K562 (cell line): ENCODE data around the gene HLA-DMB. TPM values are rescaled to one million over a fixed set of nuclear protein-coding genes. Genes with fewer than 3 reads are reported as not detected.
A peak's percentile ranks its signal among the peaks of the same experiment; 100 is the strongest.

Source experiments
- ATF1 ChIP-seq, 2 experiments: fragments of 450-650 bp in 1 of 2; IDR thresholded peaks; 2 replicates each; pipeline ENCODE4 v1.6.1; 2016; ENCODE audit warnings: missing compliant biosample characterization in 1 of 2, missing genetic modification characterization in 1 of 2
- BCOR ChIP-seq: fragments of 450-650 bp; IDR thresholded peaks from 2 replicates; pipeline ENCODE4 v1.6.1; 2016
- CBFA2T3 ChIP-seq: fragments of 450-650 bp; IDR thresholded peaks from 2 replicates; pipeline ENCODE4 v1.6.1; 2017
- FOS ChIP-seq: IDR thresholded peaks from 3 replicates; pipeline ENCODE4 v1.6.1; 2011; ENCODE audit not compliant: insufficient read length; ENCODE audit errors: extremely low read depth
- ILF3 ChIP-seq: fragments of 450-650 bp; IDR thresholded peaks from 2 replicates; pipeline ENCODE4 v1.6.1; 2018; ENCODE audit warnings: antibody characterized with exemption, mild to moderate bottlenecking, moderate library complexity, borderline replicate concordance
- KDM2B ChIP-seq: fragments of 250-450 bp; sonication (Bioruptor Pico); IDR thresholded peaks from 2 replicates; pipeline ENCODE4 v1.8.0; 2021; ENCODE audit warnings: mild to moderate bottlenecking, moderate library complexity
- MAFG ChIP-seq: fragments of 450-650 bp; conservative IDR thresholded peaks from 2 replicates; pipeline ENCODE4 v1.6.1; 2016; ENCODE audit warnings: missing genetic modification characterization, missing compliant biosample characterization
- PRPF4 ChIP-seq: fragments of 200-400 bp; formaldehyde crosslinking; IDR thresholded peaks from one replicate; pipeline ENCODE4 v1.6.1; 2017; ENCODE audit warnings: low read length, low read depth, mild to moderate bottlenecking; ENCODE audit not compliant: insufficient read depth, poor library complexity, severe bottlenecking
- RHOXF2B ChIP-seq: fragments of 250-450 bp; sonication (Bioruptor Pico); conservative IDR thresholded peaks from 2 replicates; pipeline ENCODE4 v1.5.1; 2021
- SPI1 ChIP-seq: IDR thresholded peaks from 2 replicates; pipeline ENCODE4 v1.6.1; 2011; ENCODE audit warnings: low read depth, low read length, control low read depth, borderline replicate concordance
- STAT5A ChIP-seq: IDR thresholded peaks from 2 replicates; pipeline ENCODE4 v1.6.1; 2012; ENCODE audit warnings: low read length, inconsistent platforms, borderline replicate concordance
- TEAD4 ChIP-seq, 2 experiments: sonication (generic) in 1 of 2; formaldehyde crosslinking in 1 of 2; IDR thresholded peaks; 2 replicates each; pipeline versions ENCODE4 v1.6.1 to v1.8.0; 2012 to 2022; ENCODE audit warnings: borderline replicate concordance in 1 of 2, inconsistent platforms in 1 of 2, low read length in 1 of 2, mild to moderate bottlenecking in 1 of 2, missing genetic modification reagents in 1 of 2
- TOE1 ChIP-seq, 2 experiments: fragments of 450-650 bp in 1 of 2; sonication (generic) in 1 of 2; formaldehyde crosslinking in 1 of 2; IDR thresholded peaks; 2 replicates each; pipeline versions ENCODE4 v1.7.1 to v1.8.0; 2016 to 2022; ENCODE audit warnings: borderline replicate concordance in 2 of 2, mild to moderate bottlenecking in 2 of 2, antibody characterized with exemption in 1 of 2, inconsistent platforms in 1 of 2, low read depth in 1 of 2, missing genetic modification reagents in 1 of 2, moderate library complexity in 1 of 2
- ZBTB7A ChIP-seq: IDR thresholded peaks from 2 replicates; pipeline ENCODE4 v1.6.1; 2011; ENCODE audit warnings: low read depth, mild to moderate bottlenecking, low read length, moderate library complexity, borderline replicate concordance; ENCODE audit not compliant: control insufficient read depth
- ZKSCAN1 ChIP-seq: fragments of 150-350 bp; IDR thresholded peaks from 2 replicates; pipeline ENCODE4 v1.6.1; 2016; ENCODE audit warnings: low read depth, low read length
- ZNF140 ChIP-seq: fragments of 250-450 bp; sonication (Bioruptor Pico); IDR thresholded peaks from 2 replicates; pipeline ENCODE4 v1.8.0; 2021; ENCODE audit warnings: moderate library complexity, mild to moderate bottlenecking, inconsistent platforms
- ZNF174 ChIP-seq: fragments of 250-450 bp; sonication (Bioruptor Pico); IDR thresholded peaks from 2 replicates; pipeline ENCODE4 v1.4.0; 2020; ENCODE audit warnings: mild to moderate bottlenecking
- ZNF197 ChIP-seq: fragments of 200-800 bp; sonication (Bioruptor generic); IDR thresholded peaks from 2 replicates; pipeline ENCODE4 v1.6.1; 2016; ENCODE audit warnings: low read depth, missing genetic modification characterization, missing compliant biosample characterization
- ZNF583 ChIP-seq: fragments of 250-450 bp; sonication (Bioruptor Pico); IDR thresholded peaks from 2 replicates; pipeline ENCODE4 v1.4.0; 2020
- ZNF764 ChIP-seq: fragments of 250-450 bp; sonication (Bioruptor Pico); IDR thresholded peaks from 2 replicates; pipeline ENCODE4 v1.4.0; 2020; ENCODE audit warnings: low read depth, mild to moderate bottlenecking, moderate library complexity
- ZNF780A ChIP-seq: fragments of 250-450 bp; sonication (Bioruptor Pico); IDR thresholded peaks from 2 replicates; pipeline ENCODE4 v1.5.0; 2021; ENCODE audit warnings: mild to moderate bottlenecking
- polyA plus RNA-seq, 8 experiments: library from polyadenylated mRNA; depleted of rRNA in 4 of 8; stranded (reverse) in 5 of 8; unstranded in 3 of 8; fragments of >200 nt; fragmentation: Nextera tagmentation in 2 of 8; fragmentation: Illumina TruSeq in 1 of 8; extraction: Ambion mirVana in 2 of 8; extraction: Trizol in 1 of 8; gene quantifications; 2 replicates each; pipeline versions ENCODE4 v1.2.1 to v1.2.3, GENCODE V29; 2011 to 2014; ENCODE audit warnings: inconsistent platforms in 1 of 8, missing spikeins in 1 of 8
- total RNA-seq, 7 experiments: library from RNA; depleted of rRNA in 6 of 7; stranded (reverse); fragments of >200 nt in 6 of 7; fragmentation: Illumina TruSeq in 2 of 7; extraction: Trizol in 2 of 7; gene quantifications; 2 replicates each; pipeline versions ENCODE4 v1.2.1 to v1.2.3, GENCODE V29; 2011 to 2021; ENCODE audit warnings: low replicate concordance in 1 of 7
- TF ChIP-seq, protein P1 (sequence below), 2 experiments: fragments of 450-650 bp in 1 of 2; sonication (generic) in 1 of 2; formaldehyde crosslinking; conservative IDR thresholded peaks; 2 replicates each; pipeline versions ENCODE4 v1.4.0 to v1.8.1; 2020 to 2022; ENCODE audit warnings: mild to moderate bottlenecking in 1 of 2, missing genetic modification reagents in 1 of 2
- TF ChIP-seq, protein P2 (sequence below): IDR thresholded peaks from 2 replicates; pipeline ENCODE4 v1.6.1; 2011; ENCODE audit not compliant: insufficient read length; ENCODE audit errors: extremely low read depth
- TF ChIP-seq, protein P3 (sequence below): fragments of 250-450 bp; sonication (Bioruptor Pico); IDR thresholded peaks from 2 replicates; pipeline ENCODE4 v1.6.1; 2021; ENCODE audit warnings: mild to moderate bottlenecking
- TF ChIP-seq, protein P4 (sequence below): fragments of 250-450 bp; sonication (Bioruptor Pico); IDR thresholded peaks from 2 replicates; pipeline ENCODE4 v1.8.0; 2022; ENCODE audit warnings: moderate library complexity, mild to moderate bottlenecking, inconsistent platforms

The HLA-DMB gene
- total and polyA plus RNA-seq, 9 of the 15 experiments (the other 6 are each of a cell fraction or from before 2014, with no cell fraction given): 0.38 TPM; not detected in 8

DNA sequence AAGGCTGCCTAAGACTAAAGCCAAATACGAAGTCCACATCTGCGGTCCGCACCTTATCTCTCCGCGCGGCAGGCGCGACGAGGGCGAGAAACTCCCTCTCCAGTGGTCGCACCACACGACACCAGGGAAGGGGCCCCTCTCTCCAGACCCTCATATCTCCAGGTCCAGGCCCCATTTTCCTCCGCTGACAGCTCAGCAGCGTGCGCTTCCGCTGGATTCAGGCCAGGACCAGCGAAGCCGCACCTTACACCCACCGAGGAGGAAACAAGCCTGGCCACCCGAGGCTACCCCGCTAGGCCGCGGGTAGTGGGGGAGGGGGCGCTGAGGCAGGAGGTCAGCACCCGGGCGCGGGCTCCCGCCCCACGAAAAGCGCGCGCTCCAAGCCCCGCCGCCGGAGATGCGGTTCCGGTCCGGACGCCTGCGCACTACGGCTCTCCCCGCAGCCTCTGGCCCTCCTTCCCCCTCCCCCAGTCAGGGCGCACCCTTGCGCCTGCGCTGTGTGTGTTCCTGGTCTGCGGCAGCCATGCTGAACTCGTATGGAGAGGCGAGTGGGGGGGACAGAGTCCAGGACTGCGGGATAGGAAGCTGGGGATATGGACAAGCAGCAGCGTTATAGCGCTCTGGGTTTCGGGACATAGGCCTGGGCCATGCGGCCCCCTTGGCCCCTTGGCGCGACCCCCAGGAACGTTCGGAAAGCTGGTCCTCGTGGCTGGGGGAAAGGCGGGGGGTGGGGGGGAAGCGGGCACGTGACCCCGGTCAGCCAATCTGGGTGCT is 27.5 kb upstream of the HLA-DMB start, which contains the start of gene BRD2 (continued):
- TF ChIP-seq STAT5A: no peak
- TF ChIP-seq TOE1 (IDR thresholded peaks at IDR 0.05; ENCODE audit: borderline replicate concordance): peak; percentile 91
- TF ChIP-seq TOE1 (CRISPR knock-in tag; IDR thresholded peaks at IDR 0.05; ENCODE audit: borderline replicate concordance, low read depth): no peak
- TF ChIP-seq, protein P1, sequence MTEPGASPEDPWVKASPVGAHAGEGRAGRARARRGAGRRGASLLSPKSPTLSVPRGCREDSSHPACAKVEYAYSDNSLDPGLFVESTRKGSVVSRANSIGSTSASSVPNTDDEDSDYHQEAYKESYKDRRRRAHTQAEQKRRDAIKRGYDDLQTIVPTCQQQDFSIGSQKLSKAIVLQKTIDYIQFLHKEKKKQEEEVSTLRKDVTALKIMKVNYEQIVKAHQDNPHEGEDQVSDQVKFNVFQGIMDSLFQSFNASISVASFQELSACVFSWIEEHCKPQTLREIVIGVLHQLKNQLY (CRISPR knock-in tag; conservative IDR thresholded peaks at IDR 0.05): no peak; a peak in 1 of 4 replicates
- TF ChIP-seq, protein P2, sequence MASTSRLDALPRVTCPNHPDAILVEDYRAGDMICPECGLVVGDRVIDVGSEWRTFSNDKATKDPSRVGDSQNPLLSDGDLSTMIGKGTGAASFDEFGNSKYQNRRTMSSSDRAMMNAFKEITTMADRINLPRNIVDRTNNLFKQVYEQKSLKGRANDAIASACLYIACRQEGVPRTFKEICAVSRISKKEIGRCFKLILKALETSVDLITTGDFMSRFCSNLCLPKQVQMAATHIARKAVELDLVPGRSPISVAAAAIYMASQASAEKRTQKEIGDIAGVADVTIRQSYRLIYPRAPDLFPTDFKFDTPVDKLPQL: no peak
- TF ChIP-seq, protein P3, sequence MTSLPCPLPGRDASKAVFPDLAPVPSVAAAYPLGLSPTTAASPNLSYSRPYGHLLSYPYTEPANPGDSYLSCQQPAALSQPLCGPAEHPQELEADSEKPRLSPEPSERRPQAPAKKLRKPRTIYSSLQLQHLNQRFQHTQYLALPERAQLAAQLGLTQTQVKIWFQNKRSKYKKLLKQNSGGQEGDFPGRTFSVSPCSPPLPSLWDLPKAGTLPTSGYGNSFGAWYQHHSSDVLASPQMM (CRISPR knock-in tag): no peak
- TF ChIP-seq MAFG (tag): no peak
- peak; percentile 90 for TF ChIP-seq CBFA2T3
- TF ChIP-seq RHOXF2B (CRISPR knock-in tag): no peak
- TF ChIP-seq BCOR: peak; percentile 61
- TF ChIP-seq ZNF583: no peak; the same call in 1 of the 2 replicates
- no peak for TF ChIP-seq ZNF197 (CRISPR knock-in tag)
- peak; percentile 90 for TF ChIP-seq ZBTB7A
- TF ChIP-seq ILF3: no peak
- no peak for TF ChIP-seq ZNF764
- no peak for TF ChIP-seq ZKSCAN1
- peak; percentile 6 for TF ChIP-seq FOS
- no peak for TF ChIP-seq SPI1
- TF ChIP-seq ZNF174 (CRISPR knock-in tag): no peak
- peak; percentile 66 for TF ChIP-seq TEAD4 (IDR thresholded peaks at IDR 0.05; ENCODE audit: low read length)
- no peak for TF ChIP-seq TEAD4 (CRISPR knock-in tag; IDR thresholded peaks at IDR 0.05; ENCODE audit: borderline replicate concordance)
- TF ChIP-seq, protein P4, sequence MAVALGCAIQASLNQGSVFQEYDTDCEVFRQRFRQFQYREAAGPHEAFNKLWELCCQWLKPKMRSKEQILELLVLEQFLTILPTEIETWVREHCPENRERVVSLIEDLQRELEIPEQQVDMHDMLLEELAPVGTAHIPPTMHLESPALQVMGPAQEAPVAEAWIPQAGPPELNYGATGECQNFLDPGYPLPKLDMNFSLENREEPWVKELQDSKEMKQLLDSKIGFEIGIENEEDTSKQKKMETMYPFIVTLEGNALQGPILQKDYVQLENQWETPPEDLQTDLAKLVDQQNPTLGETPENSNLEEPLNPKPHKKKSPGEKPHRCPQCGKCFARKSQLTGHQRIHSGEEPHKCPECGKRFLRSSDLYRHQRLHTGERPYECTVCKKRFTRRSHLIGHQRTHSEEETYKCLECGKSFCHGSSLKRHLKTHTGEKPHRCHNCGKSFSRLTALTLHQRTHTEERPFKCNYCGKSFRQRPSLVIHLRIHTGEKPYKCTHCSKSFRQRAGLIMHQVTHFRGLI (CRISPR knock-in tag): no peak
- TF ChIP-seq ZNF780A (CRISPR knock-in tag): no peak
- TF ChIP-seq KDM2B (CRISPR knock-in tag): 0 out of 2 replicates have a peak, but pooled peaks have one; percentile 86
- peak; percentile 86 for TF ChIP-seq PRPF4
- TF ChIP-seq ZNF140: no peak
- TF ChIP-seq ATF1 (CRISPR knock-in tag; IDR thresholded peaks at IDR 0.05): no peak
- peak; percentile 81 for TF ChIP-seq ATF1 (tag; IDR thresholded peaks at IDR 0.05)
